Measurements from ENCODE around the gene GRIK3.

The GRIK3 gene

DNA sequence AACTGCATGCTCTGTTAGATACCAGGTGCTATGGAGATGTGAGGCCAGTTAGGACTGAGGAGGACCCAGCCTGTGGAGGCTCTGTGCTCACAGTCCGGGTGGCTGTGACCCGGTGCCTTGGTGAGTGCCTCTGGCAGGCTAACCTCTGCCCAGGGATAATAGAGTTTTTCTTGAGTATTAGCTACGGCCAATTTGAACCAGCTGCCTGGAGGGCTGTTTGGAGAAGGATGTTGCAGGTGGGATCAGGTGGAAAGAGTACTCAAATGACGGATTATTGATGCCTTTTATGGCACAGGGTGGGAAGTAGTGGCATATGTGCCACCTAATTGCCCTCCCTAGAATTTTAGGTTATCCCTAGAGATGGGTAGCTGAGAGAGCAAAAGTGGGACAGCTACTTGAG is 182.7 kb downstream of the GRIK3 start:
- no peak for DNase-seq (ENCODE audit: low spot score)

DNA sequence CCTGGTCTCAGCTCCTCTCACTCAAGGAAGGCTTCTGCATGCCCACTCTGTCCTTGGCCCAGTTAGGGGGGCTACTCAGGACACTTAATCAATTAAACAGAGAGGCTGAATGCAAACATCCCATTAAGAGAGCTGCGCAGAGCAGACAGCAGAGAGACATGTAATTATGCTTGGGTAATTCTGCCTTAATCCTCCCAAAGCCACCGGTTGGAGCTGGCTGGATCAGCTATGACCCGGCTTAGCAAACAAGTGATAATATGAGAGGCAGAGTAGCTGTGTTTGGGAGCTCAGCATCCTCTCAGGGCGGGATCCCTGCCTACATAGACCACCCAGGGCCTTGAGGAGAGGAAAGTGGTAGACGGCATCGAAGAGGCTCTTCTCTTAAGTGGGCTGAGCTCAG is 183.2 kb downstream of the GRIK3 start:
- DNase-seq (ENCODE audit: low spot score), result no peak

DNA sequence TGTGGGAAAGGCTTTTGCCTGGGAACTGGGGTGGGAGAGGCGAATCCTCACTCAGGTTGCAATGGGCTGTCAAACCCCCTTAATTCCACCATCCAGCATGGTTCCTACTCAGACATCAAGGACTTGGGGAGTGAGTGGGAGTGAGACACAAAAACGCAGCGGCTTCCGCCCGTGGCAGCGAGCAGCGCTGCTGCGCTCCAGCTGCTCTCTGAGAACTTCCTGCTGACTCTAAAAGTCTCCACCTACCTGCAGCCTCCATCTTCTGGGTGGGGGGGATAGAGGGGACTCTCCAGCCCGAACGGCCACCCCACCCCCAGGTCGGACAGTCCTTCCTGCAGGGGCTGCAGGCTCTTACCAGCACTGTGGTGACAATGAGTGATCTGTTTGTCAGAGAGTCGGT is 184.4 kb downstream of the GRIK3 start:
- no peak for DNase-seq (ENCODE audit: low spot score)

DNA sequence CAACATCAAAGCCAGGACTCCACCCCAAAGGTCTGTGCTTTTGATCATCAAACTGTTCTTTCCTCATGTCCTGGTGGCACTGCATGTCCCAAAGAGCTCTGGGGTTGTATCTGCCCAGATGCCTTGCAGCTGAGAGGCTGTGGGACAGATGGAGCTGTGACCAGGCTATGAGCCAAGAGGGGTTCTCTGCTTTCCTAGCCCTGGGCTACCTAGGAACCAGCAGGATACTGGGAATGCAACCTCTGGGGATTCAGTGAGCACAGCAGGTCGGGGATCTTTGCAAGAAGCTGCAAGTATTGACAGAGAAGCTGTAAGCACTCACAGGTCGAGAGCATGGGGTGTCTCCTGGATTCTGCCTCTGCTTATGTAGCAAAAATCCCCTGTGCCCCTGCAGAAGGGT is 186.6 kb downstream of the GRIK3 start:
- no peak for DNase-seq (ENCODE audit: low spot score)

DNA sequence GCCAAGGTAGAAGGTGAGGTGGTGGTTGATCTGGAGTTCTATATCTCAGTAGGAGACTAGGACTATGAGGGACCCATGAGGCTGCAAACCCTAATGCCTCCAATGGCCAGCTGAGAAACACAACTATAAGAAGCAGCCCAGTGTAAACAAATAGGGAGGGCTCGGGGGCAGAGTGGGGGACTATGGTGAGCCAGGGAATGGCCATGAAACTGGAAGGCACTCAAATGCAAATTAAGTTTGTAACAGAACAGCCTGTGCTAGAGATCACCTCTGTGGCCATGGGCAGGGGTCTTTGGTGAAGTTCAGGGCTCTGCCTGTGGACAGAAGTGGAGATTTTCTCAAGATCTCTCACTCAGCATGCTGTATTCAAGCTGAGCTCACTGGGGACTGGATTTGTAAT is 187.1 kb downstream of the GRIK3 start:
- no peak for DNase-seq (ENCODE audit: low spot score)

DNA sequence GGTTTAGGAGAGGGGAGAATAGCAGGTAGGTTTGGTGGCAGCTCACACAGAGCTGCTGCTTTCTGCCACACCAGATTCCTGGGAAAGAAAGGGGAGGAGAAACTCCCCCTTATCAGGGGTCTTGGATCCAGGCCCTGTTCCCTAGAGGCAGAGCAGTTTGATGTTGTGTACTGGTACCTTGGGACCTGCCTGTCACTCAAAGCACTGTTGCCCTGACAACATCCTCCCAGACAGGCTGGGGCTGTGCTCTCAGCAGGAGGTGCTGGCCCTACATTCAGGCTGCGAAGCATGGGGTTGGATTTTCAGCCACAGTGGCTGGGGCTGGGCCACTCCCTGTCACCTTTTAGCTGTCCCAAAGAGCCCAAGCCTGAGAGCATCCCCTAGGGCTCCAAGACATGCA is 188.0 kb downstream of the GRIK3 start:
- DNase-seq (ENCODE audit: low spot score), result no peak

DNA sequence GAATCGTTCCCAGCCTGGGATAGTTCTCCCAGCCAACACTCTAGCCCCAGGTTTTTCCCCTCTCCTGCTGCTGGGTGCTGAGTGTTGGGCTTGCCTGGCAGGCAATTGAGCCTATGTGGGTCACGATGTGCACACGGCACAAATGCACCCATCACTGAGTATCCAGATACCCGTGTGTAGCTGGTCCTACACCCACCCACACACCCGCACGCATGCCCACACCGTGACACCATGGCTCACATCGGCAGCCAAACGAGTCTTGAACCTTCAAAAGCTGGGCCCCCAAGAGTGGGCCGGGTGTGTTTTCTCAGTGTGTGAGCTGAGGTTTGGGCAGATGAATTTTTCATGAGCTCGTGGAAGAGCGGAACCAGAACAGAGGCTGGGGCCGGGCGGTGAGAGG is 188.5 kb downstream of the GRIK3 start:
- DNase-seq (ENCODE audit: low spot score), result no peak

DNA sequence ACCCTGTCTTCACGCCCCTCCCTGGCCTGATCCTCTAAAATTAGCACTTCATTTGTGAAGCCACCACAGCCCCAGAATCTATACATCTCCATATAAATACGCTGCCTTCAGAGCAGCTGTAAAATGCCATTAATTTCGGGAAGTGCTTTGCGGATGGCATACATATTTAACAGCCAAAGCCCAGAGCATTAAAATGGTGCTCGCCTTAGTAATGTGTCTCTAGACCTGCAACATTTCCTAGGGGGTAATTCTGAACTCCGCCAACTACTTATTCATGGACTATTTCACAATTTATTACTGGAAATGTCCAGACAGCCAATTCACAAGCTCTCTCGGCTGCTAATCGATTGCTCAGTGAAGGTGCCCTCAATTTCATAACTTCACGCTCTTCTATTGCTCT is 189.4 kb downstream of the GRIK3 start:
- DNase-seq (ENCODE audit: low spot score), result no peak

DNA sequence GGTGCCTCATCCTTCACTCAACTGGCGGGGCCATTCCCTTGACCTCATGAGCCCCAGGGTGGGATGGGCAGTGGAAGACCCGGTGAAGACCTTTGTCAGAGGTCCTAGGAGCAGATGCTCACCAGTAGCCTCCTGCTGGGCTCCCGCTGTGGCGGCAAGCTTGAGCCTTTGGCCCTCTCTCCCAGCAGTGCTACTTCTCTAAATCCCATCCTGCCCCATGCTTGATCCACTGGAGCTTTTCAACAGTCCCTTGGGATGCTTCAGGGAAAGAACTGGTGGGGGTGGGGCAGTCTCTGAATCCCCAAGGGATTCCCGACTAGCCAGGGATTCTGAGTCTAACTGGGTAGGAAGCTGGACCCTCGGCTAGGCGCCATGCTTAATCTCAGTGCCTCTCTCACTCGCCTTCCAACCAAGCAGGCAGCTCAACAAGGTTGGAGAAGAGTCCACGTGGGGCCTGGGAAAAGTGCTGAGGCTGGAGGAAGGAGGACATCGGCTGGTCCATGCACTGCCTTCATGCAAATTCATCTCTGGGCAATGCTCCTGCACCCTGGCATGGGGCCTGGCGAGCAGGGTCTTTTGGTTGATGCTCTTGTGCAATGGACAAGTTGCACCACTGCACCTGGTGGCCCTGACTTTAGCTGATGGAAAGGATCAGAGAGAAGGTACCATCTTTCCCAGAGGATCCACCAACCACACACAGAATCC is 190.3 kb downstream of the GRIK3 start:
- no peak for DNase-seq (ENCODE audit: low spot score)

DNA sequence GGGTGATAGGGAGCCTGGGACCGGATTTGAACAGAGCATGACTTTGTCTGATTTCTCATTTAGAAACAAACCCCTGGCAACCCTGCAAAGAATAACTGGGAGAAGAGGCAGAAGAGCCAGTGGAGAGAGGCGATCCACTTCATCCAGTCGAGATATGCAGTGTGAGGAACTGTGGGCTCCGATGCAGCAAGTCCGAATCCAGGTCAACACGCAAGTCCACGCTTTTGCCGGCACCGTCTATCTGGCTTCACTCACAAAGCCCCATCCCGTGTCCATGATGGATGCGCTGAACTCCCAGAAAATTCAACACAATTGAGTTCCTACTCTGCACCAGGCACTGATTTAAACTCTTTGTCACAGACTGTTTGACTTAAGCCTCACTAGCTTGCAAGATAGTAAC is 191.3 kb downstream of the GRIK3 start:
- no peak for DNase-seq (ENCODE audit: low spot score)

DNA sequence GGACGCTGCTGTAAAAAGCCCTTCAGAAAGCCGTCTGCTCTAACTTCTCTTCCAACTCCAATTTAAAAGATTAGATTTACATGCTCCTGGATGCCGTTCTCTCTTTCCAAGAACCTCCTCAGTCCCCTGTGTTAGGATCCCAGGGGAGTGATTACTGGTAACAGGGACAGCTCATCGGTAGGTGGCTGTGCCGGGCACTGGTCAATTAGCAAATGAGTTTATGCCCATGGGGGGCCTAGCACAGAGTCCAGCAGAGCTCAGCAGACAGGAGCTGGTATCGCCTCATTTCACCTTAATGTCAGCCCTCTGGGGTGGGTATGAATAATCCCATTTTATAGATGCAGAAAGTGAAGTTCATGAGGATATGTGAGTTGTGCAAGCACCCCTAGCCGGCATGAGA is 191.9 kb downstream of the GRIK3 start:
- no peak for DNase-seq (ENCODE audit: low spot score)

DNA sequence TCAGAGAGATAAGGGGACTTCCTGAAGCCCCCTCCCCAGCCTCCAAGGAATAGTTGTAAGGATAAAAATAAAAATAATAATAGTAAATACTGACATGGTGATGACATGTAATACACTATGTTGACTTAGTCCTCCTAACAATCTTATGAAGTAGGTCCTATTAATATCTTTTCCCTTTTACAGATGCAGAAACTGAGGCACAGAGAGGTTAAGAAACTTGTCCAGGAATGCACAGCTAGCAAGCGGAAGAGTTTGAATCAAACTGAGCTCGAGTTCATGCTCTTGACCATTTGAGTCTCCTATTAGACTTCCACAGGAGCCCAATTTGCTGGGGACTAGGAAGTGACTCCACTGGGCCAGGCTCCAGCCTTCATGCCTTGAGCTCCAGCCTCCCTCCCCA is 194.8 kb downstream of the GRIK3 start:
- DNase-seq (ENCODE audit: low spot score), result no peak

DNA sequence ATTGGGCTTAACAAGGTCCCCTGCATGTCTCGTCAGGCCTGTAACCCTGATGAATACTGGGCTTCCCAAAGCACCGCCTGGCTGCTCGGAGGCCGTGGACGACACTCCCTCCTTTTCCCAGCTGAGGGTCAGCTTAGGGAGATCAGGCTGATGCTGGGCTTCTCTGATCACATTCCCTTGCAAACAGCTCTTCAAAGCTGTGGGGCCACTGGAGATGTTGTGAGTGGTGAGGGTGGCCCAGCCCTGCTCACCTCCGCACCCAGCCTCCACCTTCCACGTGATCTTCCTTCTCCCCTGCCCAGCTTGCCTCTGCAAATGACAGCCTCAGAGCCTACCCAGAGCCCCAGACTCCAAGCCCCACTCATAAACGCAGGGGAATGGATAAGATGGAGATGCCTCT is 195.4 kb downstream of the GRIK3 start:
- no peak for DNase-seq (ENCODE audit: low spot score)

DNA sequence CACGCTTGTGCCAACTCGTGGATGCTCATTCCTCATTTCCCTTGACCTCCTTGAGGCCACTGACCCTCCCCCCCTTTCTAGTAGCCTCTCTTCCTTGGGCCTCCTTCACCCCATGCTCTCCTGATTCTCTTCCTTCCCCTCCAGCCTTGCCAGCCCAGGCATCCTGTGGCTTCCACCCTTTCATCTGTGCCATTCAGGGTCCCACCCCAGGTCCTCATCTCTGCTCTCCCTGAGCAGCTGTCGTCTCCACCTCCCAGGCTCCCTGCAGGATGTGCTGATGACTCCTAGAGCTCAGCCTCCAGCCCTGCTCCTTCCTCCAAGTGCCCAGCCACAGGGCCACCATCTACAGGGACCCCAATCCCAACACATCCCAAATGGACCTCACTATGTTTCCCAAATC is 197.4 kb downstream of the GRIK3 start:
- no peak for DNase-seq (ENCODE audit: low spot score)

DNA sequence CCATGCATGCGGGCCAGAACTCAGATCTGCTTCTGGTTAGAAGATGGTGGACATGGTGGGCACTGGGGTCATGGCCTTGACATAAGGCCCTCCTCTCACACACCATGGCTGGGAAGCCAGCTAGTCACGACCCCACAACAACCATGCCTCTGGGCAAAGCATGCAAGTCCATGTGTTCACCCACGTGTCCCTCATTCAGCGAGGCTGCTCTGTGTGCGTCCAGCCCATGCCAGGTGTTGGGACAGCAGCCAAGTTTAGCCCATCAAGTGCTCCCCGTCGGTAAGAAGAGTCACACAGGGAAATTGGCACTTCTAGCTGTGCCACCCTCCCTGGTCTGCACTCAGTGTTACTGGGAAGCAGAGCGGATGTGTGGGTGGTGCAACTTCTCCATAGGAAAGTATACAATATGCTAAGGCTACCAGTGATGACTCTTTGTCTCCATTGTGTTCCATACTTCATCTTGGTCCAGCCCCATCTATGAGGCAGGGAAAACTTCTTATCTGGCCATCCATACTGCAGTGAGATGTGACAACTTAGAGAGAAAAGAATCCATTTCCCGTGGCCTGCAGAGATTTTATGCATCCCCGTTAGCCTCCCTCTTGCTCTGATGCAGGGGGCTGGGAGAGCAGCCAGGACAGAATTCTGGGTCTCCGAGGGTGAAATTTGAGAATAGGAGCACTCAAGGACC is 198.0 kb downstream of the GRIK3 start:
- DNase-seq (ENCODE audit: low spot score), result no peak

DNA sequence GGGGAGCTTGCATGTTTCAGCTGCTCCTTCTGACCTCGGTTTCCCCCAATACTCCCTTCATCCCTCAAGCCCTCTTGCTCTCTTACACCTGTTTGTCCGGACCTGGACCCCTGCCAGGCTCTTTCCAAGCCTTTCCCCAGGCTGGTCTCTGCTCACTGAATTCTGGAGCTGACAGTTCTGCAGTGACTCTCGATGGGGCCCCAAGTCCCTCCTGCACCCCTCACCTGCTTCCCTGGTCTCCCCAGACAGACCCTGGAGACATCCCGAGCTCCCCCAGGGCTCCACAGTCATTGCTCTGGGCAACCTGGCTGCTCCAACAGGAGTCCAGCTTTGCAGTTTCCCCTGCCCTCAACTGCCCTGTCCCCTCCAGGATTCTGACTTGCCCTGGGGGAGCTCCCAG is 198.6 kb downstream of the GRIK3 start:
- no peak for DNase-seq (ENCODE audit: low spot score)

DNA sequence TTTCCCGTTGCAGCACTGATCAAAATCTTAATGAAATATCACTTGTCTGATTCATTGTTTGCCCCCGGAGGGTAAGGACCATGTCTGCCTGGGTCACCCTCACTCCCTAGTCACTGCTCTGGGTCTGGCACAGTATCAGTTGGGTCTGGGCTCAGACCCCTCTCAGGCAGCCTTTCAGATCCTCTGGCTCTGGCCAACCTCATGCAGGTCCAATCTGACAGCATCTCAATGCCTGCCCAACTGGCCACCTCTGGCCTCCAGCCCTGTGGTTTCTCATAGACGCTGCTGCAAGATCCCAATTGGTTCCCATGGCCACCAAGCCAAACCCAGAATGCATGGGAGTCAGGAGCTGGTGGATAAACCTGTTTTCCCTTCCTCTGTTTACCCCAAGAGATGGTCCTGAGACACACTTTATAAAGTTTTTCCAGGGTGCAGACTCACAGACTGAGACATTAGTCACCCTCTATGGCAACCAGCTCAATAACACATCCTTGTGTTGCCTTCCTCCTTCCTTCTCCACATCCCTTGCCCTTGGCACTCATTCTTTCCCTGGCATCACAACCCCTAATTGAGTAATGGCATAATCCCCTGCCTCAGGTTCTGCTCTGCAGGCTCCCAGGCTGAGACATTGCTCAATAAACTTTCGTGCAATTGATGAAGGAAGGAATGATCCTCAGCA is 199.2 kb downstream of the GRIK3 start:
- no peak for DNase-seq (ENCODE audit: low spot score)

DNA sequence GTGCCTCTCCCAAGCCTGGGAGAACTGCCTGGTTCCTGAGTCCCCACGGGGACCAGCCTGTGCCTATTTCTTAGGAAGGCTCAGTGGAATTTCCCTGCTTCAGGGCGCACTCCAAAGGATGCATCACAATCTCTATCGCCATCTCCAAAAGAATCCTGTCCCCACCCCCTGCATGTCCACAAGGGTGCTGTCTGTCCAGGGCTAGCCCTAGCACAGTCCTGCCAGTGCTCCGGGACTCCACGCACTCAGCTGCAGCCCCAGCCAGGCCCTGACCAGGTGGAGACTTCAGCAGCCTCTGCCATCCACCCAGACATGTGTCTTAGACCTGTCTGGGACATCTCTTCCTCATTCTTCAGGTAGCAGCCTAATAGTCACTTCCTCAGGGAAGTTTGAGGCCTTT is 199.7 kb downstream of the GRIK3 start:
- DNase-seq (ENCODE audit: low spot score), result no peak

DNA sequence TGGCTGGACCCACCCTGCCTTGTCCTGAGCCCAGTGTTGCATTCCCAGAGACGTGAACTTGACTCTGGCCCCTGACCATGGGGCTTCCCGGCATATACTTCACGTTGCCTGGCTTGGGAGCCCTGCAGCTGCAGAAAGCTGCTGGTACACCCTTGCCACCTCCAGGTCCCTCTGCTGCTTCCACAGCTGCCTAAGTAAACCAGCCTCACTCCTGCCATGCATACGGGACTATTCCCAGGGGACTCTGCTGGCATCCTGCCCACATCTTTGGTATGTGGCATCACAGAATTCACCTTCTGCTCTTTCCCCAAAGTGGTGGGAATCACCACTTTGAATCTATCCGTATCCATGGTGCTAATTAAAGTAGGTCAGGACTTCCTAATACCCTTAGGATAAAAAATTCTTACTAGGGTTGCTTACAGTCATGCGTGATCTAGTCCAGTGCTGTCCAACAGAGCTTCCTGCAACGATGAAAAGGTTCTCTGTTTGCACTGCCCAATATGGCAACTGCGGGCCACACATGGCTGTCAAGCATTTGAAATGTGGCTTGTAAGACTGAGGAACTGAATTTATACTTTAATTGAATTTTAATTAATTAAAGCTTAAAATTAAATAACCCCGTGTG is 203.0 kb downstream of the GRIK3 start:
- DNase-seq (ENCODE audit: low spot score), result no peak

DNA sequence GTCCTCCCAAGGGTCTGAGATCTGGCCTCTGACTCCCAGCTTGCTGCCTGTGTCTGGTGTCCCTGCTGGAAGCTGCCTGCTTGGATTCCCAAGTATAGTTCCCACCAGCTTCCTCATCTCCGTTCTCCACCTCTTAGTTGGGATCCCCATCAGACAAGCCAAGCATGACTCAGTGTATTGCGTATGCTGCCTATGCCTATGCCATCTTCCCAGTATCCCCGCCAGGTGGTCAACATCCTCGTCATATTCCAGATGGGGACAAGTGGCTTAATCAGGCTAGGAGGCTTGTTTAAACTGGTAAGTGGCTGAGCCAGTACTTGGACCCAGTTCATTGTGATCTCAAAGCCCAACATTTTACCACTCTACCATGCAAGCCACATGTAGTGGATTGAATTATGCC is 204.4 kb downstream of the GRIK3 start:
- no peak for DNase-seq (ENCODE audit: low spot score)

DNA sequence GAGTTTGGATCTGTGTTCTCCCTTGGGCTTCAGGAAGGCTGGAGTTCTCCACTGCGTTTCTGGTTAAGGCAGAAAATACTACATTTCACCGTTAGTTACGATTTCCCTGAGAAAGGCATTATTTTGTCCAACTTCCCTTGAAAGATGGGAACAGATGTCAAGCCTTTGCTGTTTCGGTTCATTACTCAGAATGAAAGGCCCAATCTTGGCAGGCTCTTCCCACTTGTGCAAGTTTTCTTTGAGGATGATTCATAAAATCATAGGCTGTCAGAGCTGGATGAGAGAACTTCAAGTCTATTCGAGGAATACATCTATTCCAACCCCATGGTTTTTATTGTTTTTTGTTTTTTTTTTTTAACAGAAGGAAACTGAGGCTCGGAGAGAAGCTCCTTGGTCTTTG is 205.2 kb downstream of the GRIK3 start:
- DNase-seq (ENCODE audit: low spot score), result no peak

DNA sequence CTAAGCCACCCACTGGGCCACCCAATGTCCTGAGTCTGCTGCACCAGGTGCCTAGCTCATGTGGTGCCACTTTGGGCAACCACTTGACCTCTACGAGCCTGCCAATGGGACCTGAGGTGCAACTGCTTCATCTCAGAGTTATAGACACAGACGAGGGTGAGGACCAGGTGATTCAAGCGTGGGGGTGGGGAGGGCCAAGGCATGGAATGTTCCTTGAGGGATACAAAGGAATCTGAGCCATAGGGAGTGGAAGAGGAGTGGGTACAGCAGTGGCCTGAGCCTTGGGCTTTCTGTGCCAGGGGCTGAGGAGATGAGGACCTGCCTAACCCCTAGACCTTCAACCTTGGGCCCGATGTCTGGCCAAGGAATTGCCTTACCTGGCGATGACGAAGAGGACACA is 209.1 kb downstream of the GRIK3 start:
- no peak for DNase-seq (ENCODE audit: low spot score)

DNA sequence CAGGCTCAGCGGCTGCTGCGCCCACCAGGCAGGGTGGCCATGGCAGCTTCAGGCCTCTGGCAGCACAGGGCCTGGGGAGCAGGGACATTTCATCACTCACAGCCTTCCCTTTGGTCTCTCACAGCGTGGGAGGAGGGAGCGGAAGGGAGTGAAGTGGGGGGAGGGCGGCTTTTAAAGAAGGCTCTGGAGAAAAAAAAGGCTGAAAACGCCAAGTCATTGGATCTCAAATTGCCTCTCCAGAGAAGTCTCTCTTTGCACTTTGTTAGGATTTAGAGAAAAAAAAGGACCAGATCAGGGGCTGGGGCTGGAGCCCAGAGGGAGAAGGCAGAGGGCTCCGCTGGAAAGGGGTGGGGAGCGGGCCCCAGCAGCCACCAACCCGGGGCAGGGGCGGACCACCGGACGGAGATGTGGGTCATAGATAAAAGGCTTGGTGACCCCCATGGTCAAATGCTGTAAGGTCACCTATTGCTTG is 209.9 kb downstream of the GRIK3 start:
- no peak for DNase-seq (ENCODE audit: low spot score)

All from hematopoietic multipotent progenitor cell treated with erythropoietin and hydrocortisone succinate and interleukin-3 and kit ligand, for 15 days (in vitro differentiated cells).